Keratinocyte (primary cell): Measurements from ENCODE around the gene OR1I1. TPM values are rescaled to one million over a fixed set of nuclear protein-coding genes. Genes with fewer than 3 reads are reported as not detected.

Experiments
- DNase-seq: peaks from one replicate; pipeline ENCODE4 v3.0.0-alpha.2; 2011; ENCODE audit warnings: low read depth, missing footprints, low spot score
- FAIRE-seq: peaks from 2 replicates; lab custom pipeline; 2011; peaks lifted over from hg19 to GRCh38; lab: Jason Lieb, UNC
- H2AFZ ChIP-seq: 2 replicates; pipeline ENCODE4 v1.6.0; 2012; ENCODE audit warnings: low read length, control low read depth, inconsistent platforms; ENCODE audit not compliant: control insufficient read depth
- H3K27ac ChIP-seq: 2 replicates; pipeline ENCODE4 v1.5.1; 2011; ENCODE audit warnings: low read length; ENCODE audit not compliant: control insufficient read depth, insufficient read depth
- H3K27me3 ChIP-seq: 3 replicates; pipeline ENCODE4 v1.6.0; 2011; ENCODE audit warnings: low read length; ENCODE audit not compliant: control insufficient read depth, insufficient read depth; ENCODE audit errors: extremely low read depth
- H3K36me3 ChIP-seq, 2 experiments: 2 replicates in 1 of 2; 3 replicates in 1 of 2; pipeline ENCODE4 v1.5.1; 2011; ENCODE audit warnings: low read length in 2 of 2, mild to moderate bottlenecking in 1 of 2; ENCODE audit not compliant: control insufficient read depth in 2 of 2, insufficient read depth in 2 of 2; ENCODE audit errors: extremely low read depth in 1 of 2
- H3K4me1 ChIP-seq: 3 replicates; pipeline ENCODE4 v1.5.1; 2011; ENCODE audit warnings: low read length; ENCODE audit not compliant: control insufficient read depth, insufficient read depth; ENCODE audit errors: extremely low read depth
- H3K4me2 ChIP-seq: 3 replicates; pipeline ENCODE4 v1.6.0; 2011; ENCODE audit warnings: low read depth, low read length; ENCODE audit not compliant: control insufficient read depth, insufficient read depth; ENCODE audit errors: extremely low read depth
- H3K4me3 ChIP-seq, 3 experiments: fragments of 200-600 bp in 1 of 3; sonication (generic) in 1 of 3; 2 replicates in 2 of 3; 3 replicates in 1 of 3; pipeline ENCODE4 v1.5.1; 2011 to 2016; ENCODE audit warnings: low read length in 3 of 3, mild to moderate bottlenecking in 3 of 3, control low read depth in 2 of 3, inconsistent platforms in 1 of 3, low read depth in 1 of 3, mixed read lengths in 1 of 3, mixed run types in 1 of 3, moderate library complexity in 1 of 3; ENCODE audit not compliant: control insufficient read depth in 2 of 3, insufficient read depth in 2 of 3; ENCODE audit errors: extremely low read depth in 1 of 3
- H3K79me2 ChIP-seq: 2 replicates; pipeline ENCODE4 v1.6.0; 2012; ENCODE audit warnings: low read length; ENCODE audit not compliant: control insufficient read depth, insufficient read depth
- H3K9ac ChIP-seq: 3 replicates; pipeline ENCODE4 v1.6.0; 2011; ENCODE audit warnings: low read length; ENCODE audit not compliant: control insufficient read depth, insufficient read depth; ENCODE audit errors: extremely low read depth
- H3K9me1 ChIP-seq: 3 replicates; pipeline ENCODE4 v1.6.0; 2011; ENCODE audit warnings: low read length; ENCODE audit not compliant: control insufficient read depth, insufficient read depth; ENCODE audit errors: extremely low read depth
- H3K9me3 ChIP-seq: 2 replicates; pipeline ENCODE4 v1.5.1; 2012; ENCODE audit warnings: low read depth, low read length; ENCODE audit not compliant: control insufficient read depth
- H4K20me1 ChIP-seq: 3 replicates; pipeline ENCODE4 v1.6.0; 2011; ENCODE audit warnings: low read length; ENCODE audit not compliant: control insufficient read depth, insufficient read depth; ENCODE audit errors: extremely low read depth
- CTCF ChIP-seq, 3 experiments: IDR thresholded peaks in 1 of 3; conservative IDR thresholded peaks in 1 of 3; optimal IDR thresholded peaks in 1 of 3; 2 replicates in 2 of 3; 3 replicates in 1 of 3; pipeline versions ENCODE3 to v1.5.1; 2011; ENCODE audit warnings: low read length in 3 of 3, mild to moderate bottlenecking in 3 of 3, moderate library complexity in 2 of 3, control low read depth in 1 of 3, inconsistent platforms in 1 of 3; ENCODE audit not compliant: insufficient read depth in 2 of 3; ENCODE audit errors: extremely low read depth in 1 of 3
- EZH2 ChIP-seq: IDR thresholded peaks from one replicate; pipeline ENCODE4 v1.6.1; 2012; ENCODE audit warnings: inconsistent platforms, mild to moderate bottlenecking, low read length, moderate library complexity
- dilution Hi-C: fragments of 300-500 bp; cut with MboI; formaldehyde crosslinking; loops from one replicate; pipeline ENCODE4 v1.7.0; 2020; ENCODE audit warnings: low sequenced_read_pairs; ENCODE audit not compliant: extremely low pct_ligation_motif_present
- polyA plus RNA-seq, 5 experiments: library from polyadenylated mRNA; depleted of rRNA in 3 of 5; stranded (reverse) in 3 of 5; stranded (forward) in 1 of 5; unstranded in 1 of 5; fragments of >200 nt; gene quantifications; 1 replicate in 1 of 5; 2 replicates in 3 of 5; 3 replicates in 1 of 5; pipeline versions ENCODE4 v1.2.1 to v1.2.3, GENCODE V29; 2011 to 2012; ENCODE audit warnings: missing spikeins in 2 of 5, low read depth in 1 of 5, low replicate concordance in 1 of 5

OR1I1 gene
- polyA plus RNA-seq, 1 donor (not counting 4 experiments of a cell fraction or from before 2014, with no cell fraction given) = not detected

- no peaks in the 10 kb centered on the region for H3K27me3 ChIP-seq
- no peaks in the 10 kb centered on the region for H4K20me1 ChIP-seq
- H2AFZ ChIP-seq = peak overlapping the region; percentile 6
- H3K27ac ChIP-seq = no peak overlapping the region
- FAIRE-seq = peak; percentile 20
- TF ChIP-seq CTCF (optimal IDR thresholded peaks at IDR 0.05 in 1 of 3, IDR thresholded peaks at IDR 0.05 in 1 of 3, conservative IDR thresholded peaks at IDR 0.05 in 1 of 3; ENCODE audit: extremely low read depth in 1 of 3, insufficient read depth in 2 of 3, low read length in 3 of 3) (no peak), EZH2 (no peak)
- H3K36me3 ChIP-seq = peaks cover 0 to 2% of the 10 kb centered on the region in 2 experiments
- H3K4me1 ChIP-seq = peaks cover 8% of the 10 kb centered on the region
- no peak overlapping the region for H3K9ac ChIP-seq
- no peak overlapping the region for H3K4me3 ChIP-seq
- no peak for DNase-seq
- dilution Hi-C loops = no loop called here
- no peaks in the 10 kb centered on the region for H3K79me2 ChIP-seq
- no peaks in the 10 kb centered on the region for H3K9me3 ChIP-seq
- no peak overlapping the region for H3K4me2 ChIP-seq
- H3K9me1 ChIP-seq = no peaks in the 10 kb centered on the region
Measured at GRCh38 chr19:15048128-15048527, 33.9 kb upstream of the OR1I1 start.

GRCh38 chr19:15048885-15049541, 33.0 kb upstream of the OR1I1 start, which contains the start of gene CASP14:
Gene CASP14, plus strand, starts transcription at chr19:15049480. Its CDS starts 2,772 bp downstream, at chr19:15052252.
- Histone ChIP-seq H2AFZ (peak within 1 kb of the TSS; percentile 35), H4K20me1 (no peaks in the 10 kb centered on the region), H3K27me3 (no peaks in the 10 kb centered on the region), H3K4me1 (peaks cover 8% of the 10 kb centered on the region), H3K79me2 (no peaks in the 10 kb centered on the region), H3K4me2 (peak within 1 kb of the TSS; percentile 52), H3K9ac (no peak within 1 kb of the TSS), H3K36me3 (peaks cover 0 to 3% of the 10 kb centered on the region in 2 experiments), H3K9me3 (no peaks in the 10 kb centered on the region), H3K27ac (no peak within 1 kb of the TSS), H3K4me3 (peak within 1 kb of the TSS in 2 of 3 experiments; percentile 29 to 35), H3K9me1 (no peaks in the 10 kb centered on the region)
- dilution Hi-C loops = no loop called here
- FAIRE-seq = peak; percentile 65
- TF ChIP-seq EZH2 (no peak), CTCF (optimal IDR thresholded peaks at IDR 0.05 in 1 of 3, IDR thresholded peaks at IDR 0.05 in 1 of 3, conservative IDR thresholded peaks at IDR 0.05 in 1 of 3; ENCODE audit: extremely low read depth in 1 of 3, insufficient read depth in 2 of 3, low read length in 3 of 3) (no peak)
- peak; percentile 75 for DNase-seq
